NT2/D1 (cell line): ENCODE measurements around the gene NUDT16L1.

Experiments
- SUZ12 ChIP-seq: IDR thresholded peaks from 2 replicates; pipeline ENCODE4 v1.6.1; 2011; ENCODE audit not compliant: insufficient read length, insufficient read depth; ENCODE audit errors: extremely low read depth
- YY1 ChIP-seq: IDR thresholded peaks from 2 replicates; pipeline ENCODE4 v1.6.1; 2011; ENCODE audit not compliant: insufficient read length, insufficient read depth
- ZNF274 ChIP-seq: IDR thresholded peaks from 2 replicates; pipeline ENCODE4 v1.6.1; 2011; ENCODE audit warnings: mild to moderate bottlenecking, low read depth, low read length

DNA sequence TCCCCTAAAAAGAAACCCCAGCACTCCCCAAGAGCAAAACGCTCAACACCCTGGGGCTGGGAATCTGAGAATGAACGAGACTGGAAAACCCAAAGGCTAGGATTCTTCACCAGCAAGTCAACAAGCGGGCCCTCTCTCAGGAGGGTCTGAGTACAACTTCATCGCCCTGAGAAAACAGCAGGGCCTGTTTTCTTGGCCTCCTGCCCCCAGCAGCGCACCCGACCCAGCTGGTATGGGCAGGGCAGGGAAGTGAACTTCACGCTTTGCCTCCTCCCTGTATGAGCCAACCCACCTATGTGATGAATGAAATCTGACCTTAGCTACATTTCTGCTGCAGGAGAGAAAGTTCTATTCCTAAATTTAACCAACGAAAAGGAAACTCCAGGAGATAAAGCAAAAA lies 11.1 kb downstream of the NUDT16L1 start:
- TF ChIP-seq ZNF274 = no peak
- no peak for TF ChIP-seq YY1
- TF ChIP-seq SUZ12 = no peak
